Adipocyte (in vitro differentiated cells): ENCODE measurements around the gene ALDH1A3.

Experiments
- DNase-seq: peaks from one replicate; pipeline ENCODE4 v3.0.0-alpha.2; 2015; ENCODE audit warnings: low read depth
- H3K27me3 ChIP-seq: replicated peaks from 2 replicates; pipeline ENCODE4 v1.7.0; 2013; ENCODE audit warnings: mild to moderate bottlenecking, low read length, moderate library complexity; ENCODE audit not compliant: control insufficient read depth, insufficient read depth
- H3K36me3 ChIP-seq: 2 replicates; pipeline ENCODE4 v1.7.0; 2013; ENCODE audit warnings: low read length, mild to moderate bottlenecking, moderate library complexity; ENCODE audit not compliant: control insufficient read depth, insufficient read depth, severe bottlenecking
- H3K4me1 ChIP-seq: 2 replicates; pipeline ENCODE4 v1.7.0; 2013; ENCODE audit warnings: mild to moderate bottlenecking, low read length, moderate library complexity; ENCODE audit not compliant: control insufficient read depth, insufficient read depth
- H3K4me3 ChIP-seq: 2 replicates; pipeline ENCODE4 v1.7.0; 2013; ENCODE audit warnings: mild to moderate bottlenecking, low read length, moderate library complexity
- H3K9ac ChIP-seq: 2 replicates; pipeline ENCODE4 v1.7.0; 2013; ENCODE audit warnings: mild to moderate bottlenecking, low read length, moderate library complexity
- H3K9me3 ChIP-seq: 2 replicates; pipeline ENCODE4 v1.7.0; 2013; ENCODE audit warnings: mild to moderate bottlenecking, low read length, moderate library complexity; ENCODE audit not compliant: control insufficient read depth

ALDH1A3 gene

DNA sequence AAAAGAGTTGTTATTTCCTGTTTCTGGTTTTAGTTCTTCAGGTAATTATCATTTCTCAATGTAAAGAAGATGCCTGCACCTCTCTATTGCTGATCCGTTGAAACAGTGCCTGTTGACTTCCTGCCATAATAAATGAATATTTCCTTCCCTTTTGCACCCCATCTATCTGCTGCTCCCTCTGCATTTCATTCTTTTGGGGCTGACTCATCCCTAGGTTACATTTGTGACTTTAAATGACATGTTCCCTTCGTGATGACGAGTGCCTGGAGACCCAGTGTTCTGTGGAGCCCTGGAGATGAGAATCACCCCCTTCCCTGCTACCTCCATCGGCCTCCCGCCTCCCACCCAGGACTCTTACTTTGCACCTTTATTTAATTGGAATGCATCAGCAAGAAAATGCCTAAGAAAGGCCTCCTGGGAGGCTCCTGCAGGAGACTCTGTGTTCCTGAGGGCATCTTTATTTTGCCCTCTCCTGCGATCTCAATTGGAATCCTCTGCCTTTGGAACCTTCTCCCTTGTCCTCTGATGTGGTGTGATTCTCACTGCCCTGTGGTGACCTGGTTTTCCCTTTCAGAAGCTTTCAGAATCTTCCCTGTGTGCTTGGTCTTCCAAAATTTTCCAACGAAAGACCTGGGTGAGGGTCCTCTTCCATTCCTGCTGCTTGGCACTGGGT, 53.2 kb downstream of the ALDH1A3 start:
- no peak for DNase-seq
- Histone ChIP-seq H3K4me3 (no peak overlapping the region), H3K4me1 (peaks cover 6% of the 10 kb centered on the region), H3K27me3 (no peaks in the 10 kb centered on the region), H3K9me3 (no peaks in the 10 kb centered on the region), H3K36me3 (peaks cover 24% of the 10 kb centered on the region), H3K9ac (no peak overlapping the region)

DNA sequence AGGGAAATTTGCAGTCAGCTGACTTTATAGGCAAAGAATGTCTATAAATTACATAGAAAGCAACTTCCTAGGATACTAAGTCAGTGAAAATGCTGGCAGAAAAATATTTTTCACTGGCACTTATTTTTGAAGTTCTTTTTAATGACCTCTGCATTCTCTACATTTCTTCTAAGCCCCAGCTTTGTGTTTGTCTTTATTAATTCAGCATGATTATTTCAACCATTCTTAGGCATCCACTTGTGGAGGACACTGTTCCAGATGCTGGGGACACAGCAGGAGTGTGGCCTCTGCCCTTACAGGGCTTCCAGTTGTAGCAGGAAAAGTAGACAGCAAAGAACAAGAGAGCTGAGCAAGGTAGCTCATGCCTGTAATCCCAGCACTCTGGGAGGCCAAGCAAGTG, 54.5 kb downstream of the ALDH1A3 start:
- H3K9ac ChIP-seq = no peak overlapping the region
- H3K4me1 ChIP-seq = peaks cover 6% of the 10 kb centered on the region
- H3K27me3 ChIP-seq = no peaks in the 10 kb centered on the region
- peaks cover 10% of the 10 kb centered on the region for H3K36me3 ChIP-seq
- H3K9me3 ChIP-seq = no peaks in the 10 kb centered on the region
- DNase-seq = no peak
- no peak overlapping the region for H3K4me3 ChIP-seq

DNA sequence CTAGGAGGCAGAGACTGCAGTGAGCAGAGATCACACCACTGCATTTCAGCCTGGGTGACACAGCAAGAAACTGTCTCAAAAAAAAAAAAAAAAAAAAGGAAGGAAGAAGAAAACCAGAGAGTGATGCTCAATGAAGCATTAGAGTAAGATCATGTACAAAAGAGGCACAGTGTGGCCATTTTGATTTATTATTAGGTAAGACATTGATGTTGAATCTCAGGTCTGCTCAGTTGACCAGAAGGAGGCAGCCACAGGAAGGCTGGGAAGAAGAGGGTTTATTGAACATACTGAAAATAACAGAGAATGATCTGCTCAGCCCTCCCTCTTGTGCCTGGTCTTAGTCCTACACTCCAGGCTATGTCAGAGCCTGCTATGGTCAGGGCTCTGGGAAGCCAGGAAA, 55.1 kb downstream of the ALDH1A3 start:
- Histone ChIP-seq H3K9ac (no peak overlapping the region), H3K9me3 (no peaks in the 10 kb centered on the region), H3K4me3 (no peak overlapping the region), H3K27me3 (no peaks in the 10 kb centered on the region), H3K36me3 (peaks cover 5% of the 10 kb centered on the region), H3K4me1 (peaks cover 6% of the 10 kb centered on the region)
- no peak for DNase-seq

DNA sequence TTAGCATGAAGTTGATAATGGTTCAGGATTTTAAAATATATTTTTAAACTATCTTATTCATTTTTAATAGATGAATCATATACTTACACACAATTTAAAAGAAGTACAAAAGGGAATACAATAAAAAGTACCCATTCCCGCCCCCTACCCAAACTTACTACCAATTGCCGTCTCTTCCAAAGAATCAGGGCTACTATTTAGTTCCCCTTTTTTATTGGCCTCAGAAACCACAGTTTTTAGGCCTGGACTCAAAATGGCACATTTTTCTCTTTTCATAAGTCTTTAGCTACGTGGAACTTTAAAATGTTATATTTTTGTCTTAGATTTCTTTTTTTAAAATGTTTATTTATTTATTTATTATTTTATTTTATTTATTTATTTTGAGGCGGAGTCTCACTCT, 57.5 kb downstream of the ALDH1A3 start:
- Histone ChIP-seq H3K27me3 (no peaks in the 10 kb centered on the region), H3K9ac (no peak overlapping the region), H3K4me3 (no peak overlapping the region), H3K4me1 (peaks cover 6% of the 10 kb centered on the region), H3K9me3 (no peaks in the 10 kb centered on the region), H3K36me3 (peaks cover 3% of the 10 kb centered on the region)
- DNase-seq = no peak

DNA sequence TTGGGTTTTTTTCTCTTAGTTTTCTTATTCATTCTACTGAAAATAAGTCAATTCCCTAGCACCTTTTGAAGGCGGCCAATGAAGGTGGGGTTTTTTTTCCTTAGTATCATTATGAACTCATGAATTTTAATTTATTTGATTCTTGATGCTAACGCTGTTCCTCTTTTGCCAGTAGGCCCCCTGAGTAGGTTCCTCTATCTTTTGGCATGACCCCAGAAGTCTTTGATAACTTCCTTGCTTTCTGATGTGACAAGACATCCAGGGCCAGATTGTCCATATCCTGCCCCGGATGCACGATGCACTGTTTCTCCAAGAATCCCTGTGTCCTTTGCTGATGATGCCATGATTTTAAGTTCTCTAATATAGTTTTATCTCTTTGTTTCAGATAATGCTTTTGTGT, 60.2 kb downstream of the ALDH1A3 start:
- peaks cover 3% of the 10 kb centered on the region for H3K36me3 ChIP-seq
- H3K4me3 ChIP-seq = no peak overlapping the region
- H3K9me3 ChIP-seq = no peaks in the 10 kb centered on the region
- no peaks in the 10 kb centered on the region for H3K27me3 ChIP-seq
- DNase-seq = no peak
- no peak overlapping the region for H3K9ac ChIP-seq
- H3K4me1 ChIP-seq = peaks cover 16% of the 10 kb centered on the region

DNA sequence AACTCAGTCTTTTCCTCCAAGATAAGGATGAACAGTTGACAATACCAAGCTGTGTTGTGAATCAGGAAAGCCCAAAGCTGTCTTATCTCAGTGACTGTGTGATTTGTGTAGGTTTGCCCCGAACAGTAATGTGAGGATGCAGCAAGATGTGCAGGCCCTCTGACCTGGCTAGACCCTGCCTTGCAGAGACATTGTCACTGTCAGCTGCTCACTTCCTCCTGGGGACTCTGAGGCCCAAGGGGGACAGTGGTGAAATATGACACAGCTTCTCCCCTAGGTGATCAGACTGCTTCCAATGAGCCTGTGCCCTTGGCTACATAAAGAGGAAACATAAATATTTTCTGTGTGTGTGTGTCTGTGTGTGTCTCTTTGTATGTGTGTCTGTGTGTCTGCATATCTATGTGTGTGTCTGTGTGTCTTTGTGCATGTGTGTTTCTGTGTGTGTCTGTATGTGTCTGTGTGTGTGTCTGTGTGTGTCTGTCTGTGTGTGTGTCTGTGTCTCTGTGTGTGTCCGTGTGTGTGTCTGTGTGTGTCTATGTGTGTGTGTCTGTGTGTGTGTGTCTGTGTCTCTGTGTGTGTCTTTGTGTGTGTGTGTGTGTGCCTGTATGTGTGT, 61.2 kb downstream of the ALDH1A3 start:
- H3K4me1 ChIP-seq = peaks cover 19% of the 10 kb centered on the region
- peaks cover 1% of the 10 kb centered on the region for H3K36me3 ChIP-seq
- no peaks in the 10 kb centered on the region for H3K27me3 ChIP-seq
- no peak overlapping the region for H3K4me3 ChIP-seq
- H3K9ac ChIP-seq = no peak overlapping the region
- no peaks in the 10 kb centered on the region for H3K9me3 ChIP-seq
- DNase-seq = no peak

DNA sequence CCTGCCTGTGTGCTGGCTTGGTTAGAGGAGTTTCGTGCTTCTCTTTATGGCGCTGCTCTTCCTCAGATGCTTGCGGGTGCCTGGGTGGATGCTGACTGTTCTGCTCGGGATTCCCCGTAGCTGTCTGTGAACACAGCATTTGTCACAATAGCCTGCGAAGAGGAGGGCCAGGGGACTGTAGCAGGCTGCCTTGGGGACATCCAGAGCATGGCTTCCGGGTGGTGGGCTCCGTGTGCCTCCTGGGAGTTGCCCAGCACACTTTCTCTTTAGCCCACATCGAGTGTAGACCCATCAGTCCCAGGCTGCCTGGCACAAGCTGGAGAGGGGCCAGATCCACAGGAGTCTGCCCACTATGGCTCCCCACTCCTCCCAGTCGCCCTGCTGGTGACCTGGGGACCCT, 61.9 kb downstream of the ALDH1A3 start:
- Histone ChIP-seq H3K27me3 (no peaks in the 10 kb centered on the region), H3K4me1 (peaks cover 19% of the 10 kb centered on the region), H3K9me3 (no peaks in the 10 kb centered on the region), H3K4me3 (no peak overlapping the region), H3K9ac (no peak overlapping the region), H3K36me3 (no peaks in the 10 kb centered on the region)
- DNase-seq = no peak

DNA sequence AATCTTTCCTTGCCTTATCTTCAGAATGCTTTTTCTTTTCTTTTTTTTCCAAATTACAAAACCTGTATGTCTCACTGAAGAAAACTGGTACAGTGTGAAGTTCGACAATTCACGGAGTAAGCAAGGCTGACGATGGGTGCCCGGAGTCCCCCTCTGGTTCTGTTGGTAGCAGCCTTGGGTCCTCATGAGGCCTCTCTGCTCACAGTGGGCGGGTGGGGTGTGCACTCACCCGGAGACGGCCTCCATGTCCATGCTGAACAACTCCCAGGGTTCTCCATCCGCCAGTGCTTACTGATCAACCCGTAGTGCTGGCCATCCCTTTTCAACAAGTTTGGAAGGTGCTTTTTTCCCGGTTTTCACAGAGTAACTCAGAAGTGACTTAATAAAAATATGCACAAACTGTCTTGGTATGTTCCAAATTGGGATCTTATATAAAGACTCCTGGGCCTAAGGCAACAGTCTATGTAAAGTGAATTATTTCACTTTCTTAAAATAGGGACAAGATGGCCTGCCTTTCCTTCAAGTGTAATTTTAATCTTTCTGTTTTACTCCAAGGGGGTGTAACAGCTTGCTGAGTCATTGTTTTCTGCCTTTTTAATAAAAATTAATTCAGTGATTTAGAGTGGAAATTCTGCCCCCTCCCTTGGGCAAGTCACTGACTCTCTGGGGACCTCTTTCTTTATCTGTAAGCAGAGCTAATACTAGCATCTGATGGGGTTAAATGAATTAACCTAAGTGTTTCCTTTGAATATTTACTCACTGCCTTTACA, 63.2 kb downstream of the ALDH1A3 start:
- peak; percentile 17 for DNase-seq
- Histone ChIP-seq H3K9me3 (no peaks in the 10 kb centered on the region), H3K4me3 (no peak overlapping the region), H3K9ac (no peak overlapping the region), H3K36me3 (no peaks in the 10 kb centered on the region), H3K4me1 (peaks cover 19% of the 10 kb centered on the region), H3K27me3 (no peaks in the 10 kb centered on the region)

DNA sequence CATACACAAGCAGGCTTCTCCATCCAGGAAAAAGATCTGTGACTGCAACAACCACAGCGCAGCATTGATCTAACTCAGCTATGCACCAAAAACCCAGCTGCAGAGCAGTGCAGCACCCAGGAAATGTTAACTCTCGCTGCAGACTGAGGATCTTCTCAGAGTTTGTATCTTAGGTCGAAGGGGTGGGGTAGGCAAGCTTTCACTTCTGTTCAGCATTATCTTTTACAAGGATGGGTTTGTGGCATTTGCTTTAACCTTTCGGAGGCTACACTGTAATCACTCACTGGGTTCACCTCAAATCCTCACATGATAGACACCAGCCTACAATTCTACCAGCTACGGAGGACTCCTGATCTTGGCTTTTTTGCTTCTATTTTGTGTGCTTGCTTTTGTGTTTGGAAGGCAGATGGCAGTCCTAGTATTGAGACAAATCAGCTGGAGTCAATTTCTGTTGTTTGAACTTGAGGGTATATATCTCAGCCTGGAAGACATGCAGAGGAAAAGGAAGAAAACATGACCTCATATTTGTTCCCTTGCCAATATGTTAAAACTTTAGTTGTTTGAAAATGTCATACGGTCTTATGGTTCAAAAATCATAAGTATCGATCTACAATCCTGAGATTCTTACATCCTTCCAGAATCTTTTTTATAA, 64.7 kb downstream of the ALDH1A3 start:
- no peaks in the 10 kb centered on the region for H3K27me3 ChIP-seq
- H3K9ac ChIP-seq = peak overlapping the region; percentile 19
- peaks cover 19% of the 10 kb centered on the region for H3K4me1 ChIP-seq
- peak; percentile 19 for DNase-seq
- H3K9me3 ChIP-seq = no peaks in the 10 kb centered on the region
- H3K36me3 ChIP-seq = no peaks in the 10 kb centered on the region
- peak overlapping the region; percentile 5 for H3K4me3 ChIP-seq

DNA sequence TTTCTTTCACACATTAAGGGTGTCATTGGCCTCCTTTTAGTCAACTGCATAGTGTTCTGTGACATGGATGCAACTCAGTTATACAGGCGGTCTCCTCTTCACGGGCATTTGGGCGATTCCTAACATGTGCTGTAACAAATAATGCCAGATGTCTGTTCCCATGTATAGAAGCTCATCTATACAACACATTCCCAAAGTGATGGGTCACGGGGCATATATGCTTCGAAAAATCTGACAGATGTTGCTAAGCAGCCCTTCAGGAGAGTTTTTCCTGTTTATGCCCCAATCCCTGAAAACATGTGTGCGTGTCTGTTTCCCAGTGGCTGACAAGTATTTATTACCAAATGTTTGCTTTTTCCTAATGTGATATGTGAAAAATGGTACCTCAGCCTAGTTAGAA, 65.4 kb downstream of the ALDH1A3 start:
- no peaks in the 10 kb centered on the region for H3K9me3 ChIP-seq
- no peak overlapping the region for H3K4me3 ChIP-seq
- no peak for DNase-seq
- H3K4me1 ChIP-seq = peaks cover 19% of the 10 kb centered on the region
- no peaks in the 10 kb centered on the region for H3K36me3 ChIP-seq
- no peaks in the 10 kb centered on the region for H3K27me3 ChIP-seq
- H3K9ac ChIP-seq = peak overlapping the region; percentile 19

DNA sequence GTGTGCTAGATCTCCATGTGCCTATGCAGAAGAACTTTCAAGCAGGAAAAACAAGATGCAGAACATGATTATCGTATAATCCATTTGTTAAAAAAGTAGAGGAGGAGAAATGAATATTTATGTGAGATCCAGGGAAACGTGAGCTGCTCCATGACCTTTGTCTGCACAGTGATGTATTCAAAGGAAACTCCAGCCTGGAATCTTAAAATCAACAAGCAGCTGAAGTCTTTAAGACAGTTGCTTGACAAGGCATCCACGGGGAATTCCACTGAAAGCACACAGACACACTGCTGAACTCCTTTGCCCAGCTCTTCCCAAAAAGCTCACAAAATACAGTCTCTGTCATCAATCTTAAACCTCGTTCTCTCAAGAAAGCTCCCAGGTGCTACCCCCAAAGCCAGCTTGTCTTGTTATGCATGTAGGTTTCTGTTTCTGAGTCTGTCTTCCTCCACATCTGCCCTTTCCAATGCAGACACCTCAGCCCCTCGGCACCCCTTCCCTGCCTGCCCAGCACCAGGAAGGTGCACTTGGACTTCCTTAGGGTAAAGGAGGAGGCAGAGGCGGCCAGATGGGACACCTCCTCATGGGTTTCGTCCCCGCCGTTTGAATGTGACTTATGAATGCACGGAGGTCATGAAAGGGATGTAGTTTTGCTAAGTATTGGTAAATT, 68.3 kb downstream of the ALDH1A3 start:
- Histone ChIP-seq H3K4me3 (no peak overlapping the region), H3K36me3 (no peaks in the 10 kb centered on the region), H3K9ac (no peak overlapping the region), H3K4me1 (peaks cover 16% of the 10 kb centered on the region), H3K27me3 (no peaks in the 10 kb centered on the region), H3K9me3 (no peaks in the 10 kb centered on the region)
- no peak for DNase-seq
